ENCODE results near the gene PSAP. TPM values are rescaled to one million over a fixed set of nuclear protein-coding genes. Genes with fewer than 3 reads are reported as not detected.

Gene PSAP
- polyA plus RNA-seq, 2 of the 4 experiments (the other 2 are of a cell fraction): 690 to 1,519 TPM

GRCh38 chr10:71807557-71808510 lies 43.2 kb downstream of the PSAP start:
- ChIA-PET CTCF (interaction anchor here (1.0 to 4.7 kb wide), 7 partner anchors 9 to 493 kb away, joined by 3 to 20 read pairs (median 3); no protein-coding TSS in a partner anchor), POLR2A (no interaction called here)
- no peak for TF ChIP-seq ESRRA (IDR thresholded peaks at IDR 0.05; ENCODE audit: borderline replicate concordance, low read length)
- TF ChIP-seq HDAC2 (IDR thresholded peaks at IDR 0.05): no peak
- no peak for TF ChIP-seq CBX2 (IDR thresholded peaks at IDR 0.05; ENCODE audit: borderline replicate concordance, low read depth)
- TF ChIP-seq ZFP36 (IDR thresholded peaks at IDR 0.05; ENCODE audit: borderline replicate concordance, partially characterized antibody): no peak
- TF ChIP-seq FOSB (CRISPR knock-in tag; IDR thresholded peaks at IDR 0.05): no peak
- TF ChIP-seq CHD2 (IDR thresholded peaks at IDR 0.05; ENCODE audit: low read length, partially characterized antibody): no peak
- TF ChIP-seq MAFK (IDR thresholded peaks at IDR 0.05; ENCODE audit: partially characterized antibody): no peak
- no peak for TF ChIP-seq PHF8 (IDR thresholded peaks at IDR 0.05; ENCODE audit: borderline replicate concordance, low read depth)
- no peak for TF ChIP-seq RAD21 (conservative IDR thresholded peaks at IDR 0.05 in 1 of 2, IDR thresholded peaks at IDR 0.05 in 1 of 2)
- TF ChIP-seq NFE2L2 (conservative IDR thresholded peaks at IDR 0.05; ENCODE audit: low read length): no peak
- TF ChIP-seq POLR2AphosphoS2 (conservative IDR thresholded peaks at IDR 0.05; ENCODE audit: low read length): no peak; the same call in none of the 2 replicates
- no peak for TF ChIP-seq FOSL2 (IDR thresholded peaks at IDR 0.05)
- TF ChIP-seq FOSL2 (CRISPR knock-in tag; IDR thresholded peaks at IDR 0.05): no peak
- no peak for TF ChIP-seq MYC (IDR thresholded peaks at IDR 0.05; ENCODE audit: borderline replicate concordance, low read length)
- TF ChIP-seq HMGXB4 (CRISPR knock-in tag; IDR thresholded peaks at IDR 0.05; ENCODE audit: borderline replicate concordance): no peak
- TF ChIP-seq MAX (IDR thresholded peaks at IDR 0.05): no peak
- TF ChIP-seq BHLHE40 (IDR thresholded peaks at IDR 0.05; ENCODE audit: low read depth, low read length): no peak
- no peak for TF ChIP-seq JUN (IDR thresholded peaks at IDR 0.05)
- TF ChIP-seq ZNF302 (CRISPR knock-in tag; IDR thresholded peaks at IDR 0.05): no peak
- 86% methylated on average over 21 of the region's 21 CpGs for WGBS (ENCODE audit: missing lambda C conversion rate)
- FAIRE-seq (no peak), ATAC-seq (no peak), DNase-seq (ENCODE audit: low read depth in 1 of 2, low spot score in 1 of 2) (no peak)
- H3K4me1 ChIP-seq: peaks cover 8% of the 10 kb centered on the region; the same call in 2 of the 3 replicates
- no peak overlapping the region for H3K4me3 ChIP-seq
- H3K4me2 ChIP-seq: no peak overlapping the region
- H3K27ac ChIP-seq: no peak overlapping the region
- H3K9me3 ChIP-seq: no peaks in the 10 kb centered on the region

- no peak for TF ChIP-seq FOSB (CRISPR knock-in tag; IDR thresholded peaks at IDR 0.05)
- no peak for TF ChIP-seq HOXA7 (CRISPR knock-in tag; IDR thresholded peaks at IDR 0.05)
- no peak for TF ChIP-seq JUNB (IDR thresholded peaks at IDR 0.05)
- no peak for TF ChIP-seq PBX3 (IDR thresholded peaks at IDR 0.05)
- TF ChIP-seq SREBF2 (IDR thresholded peaks at IDR 0.05): no peak
- no peak for TF ChIP-seq TFCP2L1 (CRISPR knock-in tag; IDR thresholded peaks at IDR 0.05)
- TF ChIP-seq HDAC2 (IDR thresholded peaks at IDR 0.05): no peak
- no peak for TF ChIP-seq RAD21 (conservative IDR thresholded peaks at IDR 0.05 in 1 of 2, IDR thresholded peaks at IDR 0.05 in 1 of 2)
- TF ChIP-seq NPAS2 (CRISPR knock-in tag; IDR thresholded peaks at IDR 0.05; ENCODE audit: borderline replicate concordance): no peak
- no peak for TF ChIP-seq RCOR1 (IDR thresholded peaks at IDR 0.05; ENCODE audit: low read depth, low read length)
- TF ChIP-seq CBX2 (IDR thresholded peaks at IDR 0.05; ENCODE audit: borderline replicate concordance, low read depth): no peak
- no peak for ATAC-seq
- Histone ChIP-seq H3K4me1 (no peaks in the 10 kb centered on the region; the same call in 2 of the 3 replicates), H3K4me3 (no peak overlapping the region), H3K9me3 (no peaks in the 10 kb centered on the region), H3K27ac (no peak overlapping the region), H3K4me2 (no peak overlapping the region)
- ChIA-PET CTCF (interaction anchor here (0.9 to 4.7 kb wide), 9 partner anchors 9 to 492 kb away, joined by 3 to 20 read pairs (median 4); partner anchors contain the start of genes SLC29A3 and VSIR), POLR2A (interaction anchor here (1.1 kb wide), 1 partner anchor 33 kb away, joined by 3 read pairs; no protein-coding TSS in a partner anchor)
- DNase-seq (ENCODE audit: low read depth in 1 of 2, low spot score in 1 of 2): no peak
- 94% methylated on average over 22 of the region's 23 CpGs for WGBS (ENCODE audit: missing lambda C conversion rate)
- no peak for FAIRE-seq
Observed at GRCh38 chr10:71806704-71807556, 44.1 kb downstream of the PSAP start.
